HG03378 (cell line): ENCODE results near the gene ZNF35.

Experiments used
- ATAC-seq: cut with Tn5 transposase; IDR thresholded peaks from one replicate; pipeline ENCODE4 v1.9.1; 2021; ENCODE audit warnings: mild to moderate bottlenecking, moderate library complexity; ENCODE audit not compliant: unreplicated experiment

The ZNF35 gene

GRCh38 chr3:44682182-44682896 lies 33.8 kb downstream of the ZNF35 start:
- no peak for ATAC-seq

DNA sequence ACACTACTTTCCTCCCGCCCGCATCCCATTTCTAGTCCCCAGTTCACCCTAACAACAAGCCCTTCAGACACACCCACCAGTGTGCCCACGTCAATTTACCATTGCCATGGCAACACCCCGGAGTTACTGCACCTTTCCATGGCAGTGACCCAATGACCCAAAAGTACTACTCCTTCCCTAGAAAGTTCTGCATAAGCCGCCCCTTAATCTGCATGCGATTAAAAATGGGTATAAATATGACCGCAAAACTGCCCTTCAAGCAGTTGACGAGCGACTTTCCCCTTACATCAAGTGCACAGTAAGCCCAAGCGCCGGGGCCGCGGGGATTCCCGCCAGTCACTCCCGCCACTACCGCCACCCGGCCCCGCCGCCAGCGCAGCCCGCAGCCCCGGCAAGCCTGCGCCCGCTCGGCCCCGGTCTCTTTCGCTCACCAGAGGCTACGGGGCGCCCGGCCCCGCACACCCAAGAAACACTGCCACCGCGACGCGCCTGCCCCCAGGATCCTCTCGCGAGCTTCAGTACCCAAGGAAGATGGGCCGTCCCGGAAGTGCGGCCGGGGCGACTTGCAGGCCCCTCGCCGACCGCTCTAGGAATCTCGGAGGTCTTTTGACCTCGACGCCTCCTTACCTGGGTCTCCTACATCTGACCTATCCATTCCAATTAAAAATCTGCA lies 36.7 kb downstream of the ZNF35 start:
- ATAC-seq: peak; percentile 72

DNA sequence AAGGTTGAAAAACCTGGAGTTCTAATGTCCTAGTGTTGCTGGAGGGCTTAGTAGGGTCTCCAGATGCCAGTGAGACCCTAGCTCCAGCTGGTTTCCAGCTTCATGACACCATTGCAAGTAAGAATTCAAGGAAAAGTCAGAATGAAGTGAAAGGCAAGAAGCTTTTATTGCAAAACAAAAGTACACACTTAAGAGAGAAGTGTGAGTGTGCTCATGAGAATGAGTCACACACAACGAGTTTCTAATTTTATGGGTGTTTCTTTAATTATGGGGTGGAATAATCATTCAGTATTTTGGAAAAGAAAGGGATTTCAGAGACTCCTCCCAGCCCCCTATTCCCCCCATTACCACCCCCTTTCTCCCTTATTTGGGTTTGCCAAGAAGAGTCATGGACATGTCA lies 39.4 kb downstream of the ZNF35 start:
- ATAC-seq: no peak
